HepG2 (cell line): ENCODE measurements around the gene TMEM167A. TPM values are rescaled to one million over a fixed set of nuclear protein-coding genes. Genes with fewer than 3 reads are reported as not detected.
A peak's percentile ranks its signal among the peaks of the same experiment; 100 is the strongest.

Source experiments
- BCL6 ChIP-seq: IDR thresholded peaks from 2 replicates; pipeline ENCODE4 v1.6.1; 2016; ENCODE audit warnings: missing genetic modification reagents, missing compliant biosample characterization
- BCLAF1 ChIP-seq: fragments of 450-650 bp; IDR thresholded peaks from 2 replicates; pipeline ENCODE4 v1.6.1; 2017; ENCODE audit warnings: mild to moderate bottlenecking
- CERS6 ChIP-seq: sonication (generic); formaldehyde crosslinking; IDR thresholded peaks from 2 replicates; pipeline ENCODE4 v1.5.0; 2020; ENCODE audit warnings: missing genetic modification reagents
- MXD1 ChIP-seq: sonication (generic); formaldehyde crosslinking; IDR thresholded peaks from 2 replicates; pipeline ENCODE4 v1.4.0; 2020; ENCODE audit warnings: mild to moderate bottlenecking, missing genetic modification reagents
- PLRG1 ChIP-seq: fragments of 450-650 bp; conservative IDR thresholded peaks from 2 replicates; pipeline ENCODE4 v1.6.1; 2016
- PRPF4 ChIP-seq: fragments of 200-400 bp; formaldehyde crosslinking; IDR thresholded peaks from 2 replicates; pipeline ENCODE4 v1.6.1; 2016; ENCODE audit warnings: low read length, low read depth; ENCODE audit not compliant: poor library complexity, severe bottlenecking
- XRCC5 ChIP-seq: fragments of 200-400 bp; formaldehyde crosslinking; optimal IDR thresholded peaks from 2 replicates; pipeline ENCODE3; 2017; ENCODE audit warnings: mild to moderate bottlenecking, low read length
- YEATS2 ChIP-seq: sonication (generic); formaldehyde crosslinking; IDR thresholded peaks from 2 replicates; pipeline ENCODE4 v1.4.0; 2020; ENCODE audit warnings: missing genetic modification reagents, borderline replicate concordance
- ZMYM2 ChIP-seq: sonication (generic); formaldehyde crosslinking; IDR thresholded peaks from 2 replicates; pipeline ENCODE4 v1.8.0; 2022; ENCODE audit warnings: mild to moderate bottlenecking, missing genetic modification reagents
- ZNF143 ChIP-seq: sonication (generic); formaldehyde crosslinking; IDR thresholded peaks from 2 replicates; pipeline ENCODE4 v1.4.0; 2020; ENCODE audit warnings: missing genetic modification reagents
- ZNF761 ChIP-seq: sonication (generic); formaldehyde crosslinking; conservative IDR thresholded peaks from 2 replicates; pipeline ENCODE4 v1.4.0; 2020; ENCODE audit warnings: mild to moderate bottlenecking, missing genetic modification reagents
- ZSCAN29 ChIP-seq: sonication (generic); formaldehyde crosslinking; conservative IDR thresholded peaks from 2 replicates; pipeline ENCODE4 v1.4.0; 2020; ENCODE audit warnings: mild to moderate bottlenecking, missing genetic modification reagents
- polyA plus RNA-seq, 8 experiments: library from polyadenylated mRNA; depleted of rRNA in 3 of 8; stranded (reverse) in 7 of 8; unstranded in 1 of 8; fragments of >200 nt; fragmentation: Illumina TruSeq in 4 of 8; extraction: Trizol in 4 of 8; gene quantifications; 2 replicates each; pipeline versions ENCODE4 v1.2.1 to v1.2.3, GENCODE V29; 2011 to 2016; ENCODE audit warnings: low read depth in 4 of 8, missing spikeins in 1 of 8, mixed read lengths in 1 of 8; ENCODE audit not compliant: insufficient read depth in 1 of 8
- total RNA-seq, 5 experiments: library from RNA; depleted of rRNA; stranded (reverse); fragments of >200 nt; fragmentation: Illumina TruSeq; extraction: Trizol; gene quantifications; 2 replicates each; pipeline ENCODE4 v1.2.3, GENCODE V29; 2016; ENCODE audit warnings: low read depth in 1 of 5
- TF ChIP-seq, protein P1 (sequence below): sonication (generic); formaldehyde crosslinking; IDR thresholded peaks from 2 replicates; pipeline ENCODE4 v1.5.1; 2020; ENCODE audit warnings: mild to moderate bottlenecking, missing genetic modification reagents, borderline replicate concordance
- TF ChIP-seq, protein P2 (sequence below): sonication (generic); formaldehyde crosslinking; IDR thresholded peaks from 2 replicates; pipeline ENCODE4 v1.4.0; 2020; ENCODE audit warnings: missing genetic modification reagents, borderline replicate concordance

TMEM167A gene
- total and polyA plus RNA-seq, 2 of the 13 experiments (the other 11 are each of a cell fraction or from before 2014, with no cell fraction given) = 47.0 to 78.7 TPM

DNA sequence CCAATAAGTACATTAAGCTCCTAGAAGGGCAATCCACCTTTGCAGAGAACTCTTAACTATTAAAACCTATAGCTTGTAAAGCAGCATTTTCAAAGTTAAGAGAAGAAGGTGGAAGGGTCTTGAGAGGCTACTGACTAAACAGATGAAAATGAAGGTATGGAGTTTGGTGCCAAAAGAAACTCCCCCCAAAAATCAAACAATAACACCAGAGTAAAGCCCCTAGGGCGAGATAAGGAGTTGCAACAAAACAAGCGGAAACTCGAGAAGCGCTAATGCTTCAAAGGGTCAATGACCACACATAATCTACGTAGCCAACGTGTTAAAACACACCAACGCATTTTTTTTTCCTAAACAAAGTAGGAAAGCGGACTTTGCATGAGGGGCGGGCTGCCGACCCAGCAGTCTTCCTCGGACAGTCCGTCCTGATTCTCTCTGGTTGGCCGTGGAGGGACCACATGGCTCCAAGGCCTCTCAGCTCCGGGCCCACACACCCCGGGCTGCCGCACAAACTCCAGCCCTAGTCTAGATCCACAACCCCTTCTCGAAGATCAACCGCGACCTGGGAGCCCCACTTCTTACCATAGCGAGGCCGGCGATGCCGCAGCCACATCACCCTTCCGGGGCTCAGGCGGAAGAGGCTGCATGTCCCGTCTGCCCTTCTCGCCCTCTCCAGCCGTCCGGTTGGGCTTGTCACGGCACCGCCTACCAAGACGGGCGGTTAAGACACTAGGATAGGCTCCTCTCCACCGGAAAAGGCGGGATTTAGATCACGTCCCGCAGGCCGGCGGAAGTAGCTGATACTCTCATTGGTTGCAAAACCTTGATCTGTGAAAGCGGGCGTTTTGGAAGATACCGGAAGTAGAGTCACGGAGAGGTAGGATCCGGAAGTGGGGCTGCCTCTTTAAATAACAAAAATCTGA lies at the start of gene TMEM167A, which contains the start of gene XRCC4 (continued):
- TF ChIP-seq, protein P1, sequence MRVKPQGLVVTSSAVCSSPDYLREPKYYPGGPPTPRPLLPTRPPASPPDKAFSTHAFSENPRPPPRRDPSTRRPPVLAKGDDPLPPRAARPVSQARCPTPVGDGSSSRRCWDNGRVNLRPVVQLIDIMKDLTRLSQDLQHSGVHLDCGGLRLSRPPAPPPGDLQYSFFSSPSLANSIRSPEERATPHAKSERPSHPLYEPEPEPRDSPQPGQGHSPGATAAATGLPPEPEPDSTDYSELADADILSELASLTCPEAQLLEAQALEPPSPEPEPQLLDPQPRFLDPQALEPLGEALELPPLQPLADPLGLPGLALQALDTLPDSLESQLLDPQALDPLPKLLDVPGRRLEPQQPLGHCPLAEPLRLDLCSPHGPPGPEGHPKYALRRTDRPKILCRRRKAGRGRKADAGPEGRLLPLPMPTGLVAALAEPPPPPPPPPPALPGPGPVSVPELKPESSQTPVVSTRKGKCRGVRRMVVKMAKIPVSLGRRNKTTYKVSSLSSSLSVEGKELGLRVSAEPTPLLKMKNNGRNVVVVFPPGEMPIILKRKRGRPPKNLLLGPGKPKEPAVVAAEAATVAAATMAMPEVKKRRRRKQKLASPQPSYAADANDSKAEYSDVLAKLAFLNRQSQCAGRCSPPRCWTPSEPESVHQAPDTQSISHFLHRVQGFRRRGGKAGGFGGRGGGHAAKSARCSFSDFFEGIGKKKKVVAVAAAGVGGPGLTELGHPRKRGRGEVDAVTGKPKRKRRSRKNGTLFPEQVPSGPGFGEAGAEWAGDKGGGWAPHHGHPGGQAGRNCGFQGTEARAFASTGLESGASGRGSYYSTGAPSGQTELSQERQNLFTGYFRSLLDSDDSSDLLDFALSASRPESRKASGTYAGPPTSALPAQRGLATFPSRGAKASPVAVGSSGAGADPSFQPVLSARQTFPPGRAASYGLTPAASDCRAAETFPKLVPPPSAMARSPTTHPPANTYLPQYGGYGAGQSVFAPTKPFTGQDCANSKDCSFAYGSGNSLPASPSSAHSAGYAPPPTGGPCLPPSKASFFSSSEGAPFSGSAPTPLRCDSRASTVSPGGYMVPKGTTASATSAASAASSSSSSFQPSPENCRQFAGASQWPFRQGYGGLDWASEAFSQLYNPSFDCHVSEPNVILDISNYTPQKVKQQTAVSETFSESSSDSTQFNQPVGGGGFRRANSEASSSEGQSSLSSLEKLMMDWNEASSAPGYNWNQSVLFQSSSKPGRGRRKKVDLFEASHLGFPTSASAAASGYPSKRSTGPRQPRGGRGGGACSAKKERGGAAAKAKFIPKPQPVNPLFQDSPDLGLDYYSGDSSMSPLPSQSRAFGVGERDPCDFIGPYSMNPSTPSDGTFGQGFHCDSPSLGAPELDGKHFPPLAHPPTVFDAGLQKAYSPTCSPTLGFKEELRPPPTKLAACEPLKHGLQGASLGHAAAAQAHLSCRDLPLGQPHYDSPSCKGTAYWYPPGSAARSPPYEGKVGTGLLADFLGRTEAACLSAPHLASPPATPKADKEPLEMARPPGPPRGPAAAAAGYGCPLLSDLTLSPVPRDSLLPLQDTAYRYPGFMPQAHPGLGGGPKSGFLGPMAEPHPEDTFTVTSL (CRISPR knock-in tag) = no peak
- TF ChIP-seq CERS6 (CRISPR knock-in tag) = no peak
- TF ChIP-seq BCL6 (CRISPR knock-in tag) = 0 out of 2 replicates have a peak, but pooled peaks have one; percentile 1
- no peak for TF ChIP-seq BCLAF1
- TF ChIP-seq, protein P2, sequence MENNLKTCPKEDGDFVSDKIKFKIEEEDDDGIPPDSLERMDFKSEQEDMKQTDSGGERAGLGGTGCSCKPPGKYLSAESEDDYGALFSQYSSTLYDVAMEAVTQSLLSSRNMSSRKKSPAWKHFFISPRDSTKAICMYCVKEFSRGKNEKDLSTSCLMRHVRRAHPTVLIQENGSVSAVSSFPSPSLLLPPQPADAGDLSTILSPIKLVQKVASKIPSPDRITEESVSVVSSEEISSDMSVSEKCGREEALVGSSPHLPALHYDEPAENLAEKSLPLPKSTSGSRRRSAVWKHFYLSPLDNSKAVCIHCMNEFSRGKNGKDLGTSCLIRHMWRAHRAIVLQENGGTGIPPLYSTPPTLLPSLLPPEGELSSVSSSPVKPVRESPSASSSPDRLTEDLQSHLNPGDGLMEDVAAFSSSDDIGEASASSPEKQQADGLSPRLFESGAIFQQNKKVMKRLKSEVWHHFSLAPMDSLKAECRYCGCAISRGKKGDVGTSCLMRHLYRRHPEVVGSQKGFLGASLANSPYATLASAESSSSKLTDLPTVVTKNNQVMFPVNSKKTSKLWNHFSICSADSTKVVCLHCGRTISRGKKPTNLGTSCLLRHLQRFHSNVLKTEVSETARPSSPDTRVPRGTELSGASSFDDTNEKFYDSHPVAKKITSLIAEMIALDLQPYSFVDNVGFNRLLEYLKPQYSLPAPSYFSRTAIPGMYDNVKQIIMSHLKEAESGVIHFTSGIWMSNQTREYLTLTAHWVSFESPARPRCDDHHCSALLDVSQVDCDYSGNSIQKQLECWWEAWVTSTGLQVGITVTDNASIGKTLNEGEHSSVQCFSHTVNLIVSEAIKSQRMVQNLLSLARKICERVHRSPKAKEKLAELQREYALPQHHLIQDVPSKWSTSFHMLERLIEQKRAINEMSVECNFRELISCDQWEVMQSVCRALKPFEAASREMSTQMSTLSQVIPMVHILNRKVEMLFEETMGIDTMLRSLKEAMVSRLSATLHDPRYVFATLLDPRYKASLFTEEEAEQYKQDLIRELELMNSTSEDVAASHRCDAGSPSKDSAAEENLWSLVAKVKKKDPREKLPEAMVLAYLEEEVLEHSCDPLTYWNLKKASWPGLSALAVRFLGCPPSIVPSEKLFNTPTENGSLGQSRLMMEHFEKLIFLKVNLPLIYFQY (CRISPR knock-in tag) = no peak; the same call in 1 of the 2 replicates
- no peak for TF ChIP-seq PLRG1
- peak; percentile 50; the same call in 1 of the 2 replicates for TF ChIP-seq MXD1 (CRISPR knock-in tag)
- no peak for TF ChIP-seq PRPF4
- TF ChIP-seq XRCC5 = peak; percentile 40
- peak; percentile 81 for TF ChIP-seq ZNF143
- TF ChIP-seq YEATS2 (CRISPR knock-in tag) = peak; percentile 85; the same call in 1 of the 2 replicates
- no peak for TF ChIP-seq ZNF761
- no peak for TF ChIP-seq ZMYM2 (CRISPR knock-in tag)
- TF ChIP-seq ZSCAN29 = no peak
